HepG2 (cell line): ENCODE measurements around the gene PSMD6.

ENCODE experiments used
- ATF1 ChIP-seq: IDR thresholded peaks from 2 replicates; pipeline ENCODE4 v1.6.1; 2016; ENCODE audit warnings: mild to moderate bottlenecking, control low read depth
- NR2C2 ChIP-seq: sonication (generic); formaldehyde crosslinking; IDR thresholded peaks from 2 replicates; pipeline ENCODE4 v1.4.0; 2020; ENCODE audit warnings: missing genetic modification reagents, mild to moderate bottlenecking, moderate library complexity, borderline replicate concordance
- TF ChIP-seq, protein P1 (sequence below): sonication (generic); formaldehyde crosslinking; IDR thresholded peaks from 2 replicates; pipeline ENCODE4 v1.5.0; 2020; ENCODE audit warnings: mild to moderate bottlenecking, missing genetic modification reagents, moderate library complexity

GRCh38 chr3:63990733-63991132 is 32.6 kb downstream of the PSMD6 start:
- TF ChIP-seq, protein P1, sequence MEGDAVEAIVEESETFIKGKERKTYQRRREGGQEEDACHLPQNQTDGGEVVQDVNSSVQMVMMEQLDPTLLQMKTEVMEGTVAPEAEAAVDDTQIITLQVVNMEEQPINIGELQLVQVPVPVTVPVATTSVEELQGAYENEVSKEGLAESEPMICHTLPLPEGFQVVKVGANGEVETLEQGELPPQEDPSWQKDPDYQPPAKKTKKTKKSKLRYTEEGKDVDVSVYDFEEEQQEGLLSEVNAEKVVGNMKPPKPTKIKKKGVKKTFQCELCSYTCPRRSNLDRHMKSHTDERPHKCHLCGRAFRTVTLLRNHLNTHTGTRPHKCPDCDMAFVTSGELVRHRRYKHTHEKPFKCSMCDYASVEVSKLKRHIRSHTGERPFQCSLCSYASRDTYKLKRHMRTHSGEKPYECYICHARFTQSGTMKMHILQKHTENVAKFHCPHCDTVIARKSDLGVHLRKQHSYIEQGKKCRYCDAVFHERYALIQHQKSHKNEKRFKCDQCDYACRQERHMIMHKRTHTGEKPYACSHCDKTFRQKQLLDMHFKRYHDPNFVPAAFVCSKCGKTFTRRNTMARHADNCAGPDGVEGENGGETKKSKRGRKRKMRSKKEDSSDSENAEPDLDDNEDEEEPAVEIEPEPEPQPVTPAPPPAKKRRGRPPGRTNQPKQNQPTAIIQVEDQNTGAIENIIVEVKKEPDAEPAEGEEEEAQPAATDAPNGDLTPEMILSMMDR, result no peak
- TF ChIP-seq NR2C2 (CRISPR knock-in tag) (no peak), ATF1 (CRISPR knock-in tag) (no peak)
